GM13977 (cell line): ENCODE results near the gene KCNMA1.

Source experiments
- DNase-seq: peaks from one replicate; pipeline ENCODE4 v3.0.0; 2012; ENCODE audit warnings: low spot score
- CTCF ChIP-seq: IDR thresholded peaks from 2 replicates; pipeline ENCODE4 v1.5.1; 2012; ENCODE audit warnings: mild to moderate bottlenecking, control low read depth; ENCODE audit not compliant: insufficient read depth; ENCODE audit errors: extremely low read depth, missing control alignments
- in situ Hi-C: fragments of 300-500 bp; cut with MboI; formaldehyde crosslinking; loops from one replicate; pipeline ENCODE4 v1.12.0; 2022; ENCODE audit warnings: low sequenced_read_pairs, low pct_unique_long_range_greater_than_20kb, mixed read lengths, inconsistent platforms; ENCODE audit not compliant: unreplicated experiment

Gene KCNMA1

GRCh38 chr10:77002872-77003271, 634.7 kb downstream of the KCNMA1 start:
- TF ChIP-seq CTCF: no peak
- DNase-seq: no peak
- in situ Hi-C loops: no loop called here

DNA sequence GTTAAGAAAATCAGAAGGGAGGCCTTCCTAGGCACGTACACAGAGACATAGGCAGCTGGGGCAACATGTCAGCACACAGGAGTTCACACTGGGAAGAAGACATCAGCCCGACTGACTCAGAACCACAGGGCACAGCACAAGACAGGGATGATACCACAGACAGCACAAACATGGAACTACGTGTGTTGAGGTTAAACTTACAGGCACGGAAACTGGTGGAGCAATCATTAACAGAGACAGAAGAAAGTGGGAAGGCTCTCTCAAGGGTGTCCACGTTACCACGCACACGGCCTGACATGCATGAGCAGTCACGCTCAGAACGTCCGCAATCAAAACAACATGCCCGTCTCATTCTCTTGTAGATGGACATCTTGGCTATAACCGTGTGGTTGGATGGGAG, 636.4 kb downstream of the KCNMA1 start:
- in situ Hi-C loops: no loop called here
- no peak for TF ChIP-seq CTCF
- DNase-seq: no peak

DNA sequence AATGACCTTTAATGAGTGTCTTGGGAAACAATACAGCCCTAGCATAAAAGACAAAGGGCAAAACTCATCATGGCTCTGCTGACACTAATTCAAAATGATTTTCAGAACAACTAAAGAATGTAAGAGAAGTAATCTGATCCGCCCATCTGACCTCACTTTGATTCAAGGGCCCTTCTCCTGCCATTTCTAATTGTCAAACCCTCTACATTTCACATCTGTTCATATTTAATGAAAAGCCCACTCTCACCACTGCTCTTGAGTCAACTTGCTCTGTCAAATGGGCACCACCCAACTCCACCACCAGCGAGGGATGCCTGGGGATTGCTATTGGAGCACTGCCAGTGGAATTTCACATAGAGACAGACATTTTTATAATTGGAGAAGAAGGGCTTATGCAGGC, 639.2 kb downstream of the KCNMA1 start:
- no peak for TF ChIP-seq CTCF
- in situ Hi-C loops: no loop called here
- no peak for DNase-seq

- no peak for TF ChIP-seq CTCF
- DNase-seq: no peak
- in situ Hi-C loops: no loop called here
These were observed 640.0 kb downstream of the KCNMA1 start for GRCh38 chr10:76997631-76998030.

- in situ Hi-C loops: no loop called here
These were observed 642.6 kb downstream of the KCNMA1 start for GRCh38 chr10:76995023-76995422.

GRCh38 chr10:76993213-76993612, 644.4 kb downstream of the KCNMA1 start:
- in situ Hi-C loops: no loop called here
- no peak for DNase-seq
- no peak for TF ChIP-seq CTCF

More at GRCh38 chr10:76995023-76995422, 642.6 kb downstream of the KCNMA1 start:
- no peak for DNase-seq
- TF ChIP-seq CTCF: no peak

DNA sequence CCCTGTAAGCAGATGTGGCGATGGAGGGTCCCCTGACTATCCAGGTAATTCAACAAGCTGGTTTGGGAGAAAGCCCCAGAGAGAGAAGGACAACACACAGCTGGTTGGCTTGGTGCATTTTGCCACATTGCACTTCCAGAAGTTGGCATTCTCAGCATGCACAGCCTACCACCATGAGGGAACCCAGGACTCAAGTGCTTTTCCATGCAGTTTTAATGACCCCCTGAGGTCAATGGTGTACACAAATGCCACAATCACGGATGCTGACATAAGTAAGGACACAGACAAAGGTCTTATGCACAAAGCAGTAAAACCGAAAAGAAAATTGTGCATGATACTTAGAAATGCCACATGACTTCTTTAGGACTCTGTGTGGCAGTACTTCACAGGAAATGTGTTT, 645.1 kb downstream of the KCNMA1 start:
- no peak for TF ChIP-seq CTCF
- in situ Hi-C loops: no loop called here
- no peak for DNase-seq
